HG03025 (cell line): Measurements from ENCODE around the gene ZNF185.

Source experiments
- ATAC-seq: cut with Tn5 transposase; IDR thresholded peaks from one replicate; pipeline ENCODE4 v1.9.1; 2021; ENCODE audit warnings: mild to moderate bottlenecking, moderate library complexity; ENCODE audit not compliant: unreplicated experiment, low FRiP score

The ZNF185 gene

DNA sequence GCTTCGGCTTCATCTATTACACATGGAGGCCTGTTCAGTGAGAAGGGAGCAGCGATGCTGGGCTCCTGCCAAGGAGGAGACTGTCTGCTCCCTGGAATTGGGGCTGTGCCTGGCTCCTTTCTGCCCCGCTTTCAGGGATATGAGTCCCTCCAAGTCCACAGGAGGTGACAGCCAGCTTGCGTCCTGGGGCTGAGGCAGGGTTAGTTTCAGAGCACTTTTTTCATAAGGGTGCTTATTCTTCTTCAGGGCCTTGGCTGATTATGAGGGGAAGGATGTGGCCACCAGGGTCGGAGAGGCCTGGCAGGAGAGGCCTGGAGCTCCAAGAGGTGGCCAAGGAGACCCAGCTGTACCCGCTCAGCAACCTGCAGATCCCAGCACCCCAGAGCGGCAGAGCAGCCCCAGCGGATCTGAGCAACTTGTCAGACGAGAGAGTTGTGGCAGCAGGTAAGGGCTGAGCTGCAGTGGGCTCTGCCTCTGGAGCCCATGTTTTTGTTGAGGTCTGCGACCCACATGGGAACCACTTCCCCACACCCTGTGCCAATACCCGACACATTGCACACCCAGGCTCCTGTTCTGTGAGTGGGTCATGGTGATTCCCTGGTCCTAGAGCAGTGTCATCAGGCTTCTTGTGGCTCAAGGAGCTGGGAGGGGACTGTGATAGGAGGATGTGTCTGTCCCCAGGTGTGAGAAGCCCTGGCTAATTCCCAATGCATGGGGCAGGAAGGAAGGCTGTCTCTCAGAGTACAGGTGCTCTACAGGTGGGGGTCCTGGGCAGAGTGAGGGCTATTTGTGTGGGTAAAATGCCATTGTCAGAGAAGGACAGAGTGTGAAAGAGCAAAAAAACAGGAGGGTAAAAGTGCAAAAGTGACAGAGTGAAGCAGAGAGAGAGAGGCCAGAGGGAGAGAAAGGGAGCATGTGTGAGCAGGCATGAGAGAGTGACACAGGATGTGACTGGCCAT, 47.4 kb downstream of the ZNF185 start:
- no peak for ATAC-seq

DNA sequence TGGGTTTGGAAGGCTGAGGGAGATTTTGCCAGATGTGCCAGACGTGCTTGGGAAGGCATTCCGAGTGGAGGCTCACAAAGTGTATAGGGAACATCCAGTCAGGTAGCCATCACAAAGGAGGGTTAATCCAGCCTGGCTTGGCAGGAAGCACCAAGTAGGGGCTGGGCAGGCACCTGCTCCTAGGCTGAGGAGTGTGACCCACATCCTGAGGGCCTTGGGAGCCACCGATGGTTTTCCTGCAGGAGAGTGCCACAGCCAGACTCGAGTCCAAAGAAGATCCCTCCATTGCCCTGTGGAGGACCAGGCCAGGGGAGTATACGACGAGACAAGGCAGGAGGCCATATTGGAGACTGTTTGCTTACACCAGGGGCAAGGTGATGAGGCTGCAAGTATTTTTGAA, 48.8 kb downstream of the ZNF185 start:
- ATAC-seq: no peak
